HG03354 (cell line): Measurements from ENCODE around the gene ZNF367.
"Not testable (repeated sequence)": the region's sequence is repeated elsewhere in the genome, so short reads cannot be mapped to it uniquely, and the experiment has no call there.

Experiments
- ATAC-seq: cut with Tn5 transposase; IDR thresholded peaks from one replicate; pipeline ENCODE4 v1.9.1; 2021; ENCODE audit warnings: mild to moderate bottlenecking; ENCODE audit not compliant: unreplicated experiment, poor library complexity, severe bottlenecking

Gene ZNF367

DNA sequence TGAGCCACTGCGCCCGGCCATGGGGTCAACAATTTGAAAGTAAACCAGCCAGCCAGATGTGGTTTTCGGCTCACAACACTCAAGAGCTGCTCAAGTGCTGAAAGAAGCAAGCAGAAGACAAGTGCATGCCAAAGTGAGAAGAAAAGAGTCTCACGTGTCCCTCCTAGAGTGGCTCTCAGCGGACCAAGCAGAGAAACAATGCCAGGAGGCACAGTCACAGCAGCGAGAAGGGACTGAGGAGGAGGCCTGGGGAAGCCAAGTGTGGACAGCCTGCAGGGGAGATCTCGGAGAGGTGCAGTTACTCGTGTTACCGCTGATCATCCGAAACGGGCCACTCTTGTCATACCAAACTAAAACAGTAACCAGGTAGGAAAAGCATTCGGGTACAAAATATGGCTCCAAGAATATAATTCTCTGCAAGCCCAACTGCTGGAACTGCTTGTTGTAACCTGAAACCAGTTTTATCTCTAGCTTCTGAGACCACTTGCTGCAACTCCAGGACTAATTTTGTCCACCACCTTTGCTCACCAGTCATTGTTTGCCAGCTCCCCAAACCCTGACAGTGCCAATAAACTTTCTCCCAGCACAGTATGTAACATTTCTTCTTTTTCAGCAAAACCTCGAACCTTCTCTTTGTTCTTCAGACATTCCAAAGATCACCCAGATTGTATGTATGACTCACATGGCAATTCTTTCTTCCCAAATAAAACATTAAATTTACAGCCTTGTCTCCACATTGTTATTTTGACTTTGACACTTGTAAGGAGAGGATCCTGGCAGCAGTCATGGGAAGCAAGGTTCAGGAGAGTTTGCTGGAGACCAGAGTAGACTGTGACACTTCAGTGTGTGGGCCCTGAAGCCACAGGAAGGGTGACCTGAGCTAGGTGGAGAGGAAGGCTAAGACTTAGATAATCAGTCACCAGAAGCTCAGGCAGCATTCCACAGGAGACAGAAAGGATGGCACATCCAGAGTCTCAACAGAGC is 41.0 kb downstream of the ZNF367 start:
- ATAC-seq, result no peak

DNA sequence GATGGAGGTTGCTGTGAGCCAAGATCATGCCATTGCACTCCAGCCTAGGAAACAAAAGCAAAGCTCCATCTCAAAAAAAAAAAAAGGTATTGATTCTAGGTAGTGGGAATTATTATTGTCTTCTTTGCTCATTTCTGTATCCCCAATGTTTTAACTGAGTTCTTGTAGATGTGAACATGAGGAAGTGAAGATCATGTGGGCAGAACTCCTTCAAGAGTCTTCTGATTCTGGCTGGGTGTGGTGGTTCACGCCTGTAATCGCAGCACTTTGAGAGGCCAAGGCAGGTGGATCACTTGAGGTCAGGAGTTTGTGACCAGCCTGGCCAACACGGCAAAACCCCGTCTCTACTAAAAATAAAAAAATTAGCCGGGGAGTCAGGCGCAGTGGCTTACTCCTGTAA is 42.7 kb downstream of the ZNF367 start:
- not testable (repeated sequence) for ATAC-seq

DNA sequence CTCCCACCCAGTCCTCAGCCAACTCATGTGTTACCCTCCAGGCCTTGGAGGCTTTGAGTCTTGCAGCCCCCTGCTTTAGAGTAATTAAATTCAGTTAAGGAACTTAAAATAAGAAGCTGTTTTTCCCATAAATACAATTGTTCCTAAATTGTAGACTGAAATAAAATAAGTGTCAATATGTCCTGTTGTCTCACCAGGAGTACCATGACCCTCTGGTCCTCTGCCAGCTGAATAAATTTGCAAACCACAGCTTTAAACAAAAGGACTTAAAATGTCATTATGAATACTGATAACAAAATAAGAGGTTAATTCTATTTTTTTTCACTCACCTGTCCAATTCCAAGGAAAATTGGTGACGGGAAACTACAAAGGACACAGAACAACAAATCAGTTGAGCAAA is 50.2 kb downstream of the ZNF367 start:
- no peak for ATAC-seq

DNA sequence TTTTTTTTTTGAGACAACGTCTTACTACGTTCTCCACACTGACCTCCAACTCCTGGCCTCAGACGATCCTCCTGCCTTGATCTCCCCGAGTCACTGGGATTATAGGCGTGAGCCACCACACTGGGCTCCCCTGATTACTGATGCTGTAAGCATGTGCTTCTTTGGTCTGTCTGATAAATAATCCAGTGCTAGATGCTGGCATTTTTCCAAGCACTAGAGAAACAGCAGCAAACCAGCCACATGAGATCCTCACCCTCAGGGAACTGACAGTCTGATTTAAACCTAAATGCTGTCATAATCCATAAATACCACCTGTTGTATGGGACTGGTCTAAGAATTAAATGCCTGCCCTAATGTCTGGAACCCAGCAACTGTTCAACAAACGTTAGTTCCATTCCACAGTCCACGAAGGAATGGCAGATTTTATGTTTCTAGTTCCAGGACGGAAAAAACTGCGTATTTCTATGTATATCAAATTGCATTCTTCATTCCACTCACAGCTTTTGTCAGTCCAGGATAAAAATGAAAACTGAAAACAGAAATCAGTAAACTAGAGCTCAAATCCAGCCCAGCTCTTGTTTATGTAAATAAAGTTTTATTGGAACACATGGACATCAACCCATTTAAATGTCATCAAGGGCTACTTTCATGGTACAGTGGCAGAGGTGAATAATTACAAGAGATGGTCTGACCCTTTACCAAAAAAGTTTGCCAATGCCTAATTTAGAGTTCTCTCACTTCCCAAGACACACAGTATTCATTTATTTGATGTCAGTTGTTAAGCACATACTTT is 54.8 kb downstream of the ZNF367 start:
- no peak for ATAC-seq

DNA sequence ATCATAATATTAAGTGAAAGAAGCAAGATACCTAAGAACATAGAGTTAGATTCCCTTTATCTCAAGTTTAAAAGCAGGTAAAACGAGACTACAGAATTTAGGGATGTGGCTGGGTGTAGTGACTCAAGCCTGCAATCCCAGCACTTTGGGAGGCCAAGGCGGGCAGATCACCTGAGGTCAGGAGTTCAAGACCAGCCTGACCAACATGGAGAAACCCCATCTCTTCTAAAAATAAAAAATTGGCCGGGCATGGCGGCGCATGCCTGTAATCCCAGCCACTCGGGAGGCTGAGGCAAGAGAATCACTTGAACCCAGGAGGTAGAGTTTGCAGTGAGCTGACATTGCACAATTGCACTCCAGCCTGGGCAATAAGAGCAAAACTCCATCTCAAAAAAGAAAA is 56.1 kb downstream of the ZNF367 start:
- not testable (repeated sequence) for ATAC-seq

DNA sequence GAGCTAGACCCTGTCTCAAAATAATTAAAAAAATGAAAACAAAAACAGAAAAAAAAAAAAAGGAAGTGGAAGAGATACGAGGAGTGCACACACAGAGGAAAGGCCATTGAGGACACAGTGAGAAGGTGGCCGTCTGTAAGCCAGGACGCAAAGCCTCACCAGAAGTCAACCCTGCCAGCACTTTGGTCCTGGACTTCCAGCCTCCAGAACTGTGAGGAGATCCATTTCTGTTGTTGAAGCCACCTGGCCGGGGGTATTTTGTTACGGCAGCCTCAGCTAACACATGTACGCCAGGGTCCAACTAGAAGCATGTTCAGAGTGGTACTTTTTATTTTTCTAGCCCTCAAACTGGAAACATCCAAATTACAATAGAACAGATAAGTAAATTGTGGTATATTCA is 56.5 kb downstream of the ZNF367 start:
- ATAC-seq, result no peak

DNA sequence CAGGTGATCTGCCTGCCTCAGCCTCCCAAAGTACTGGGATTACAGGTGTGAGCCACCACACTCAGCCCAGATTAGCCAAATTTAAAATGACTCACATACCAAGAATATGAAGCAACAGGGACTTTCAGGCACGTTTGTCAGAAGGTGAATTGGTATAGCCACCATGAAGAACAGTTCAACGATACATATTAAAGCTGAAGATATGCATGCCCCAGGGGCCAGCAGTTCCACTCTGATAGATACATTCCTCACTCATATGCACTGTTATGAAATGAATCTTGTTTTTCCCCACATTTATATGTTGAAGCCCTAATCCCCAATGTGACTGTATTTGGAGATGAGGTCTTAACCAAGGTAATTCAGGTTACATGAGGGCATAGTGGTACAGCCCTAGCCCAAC is 57.2 kb downstream of the ZNF367 start:
- no peak for ATAC-seq

DNA sequence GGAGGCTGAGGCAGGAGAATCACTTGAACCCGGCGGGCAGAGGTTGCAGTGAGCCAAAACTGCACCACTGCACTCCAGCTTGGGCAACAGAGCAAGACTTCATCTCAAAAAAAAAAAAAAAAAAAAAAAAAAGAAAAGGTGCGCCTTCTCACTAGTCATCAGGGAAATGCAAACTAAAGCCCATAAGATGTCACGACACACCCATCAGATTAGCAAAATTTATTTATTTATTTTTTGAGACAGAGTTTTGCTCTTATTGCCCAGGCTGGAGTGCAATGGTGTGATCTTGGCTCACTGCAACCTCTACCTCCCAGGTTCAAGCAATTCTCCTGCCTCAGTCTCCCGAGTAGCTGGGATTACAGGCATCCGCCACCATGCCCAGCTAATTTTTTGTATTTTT is 57.6 kb downstream of the ZNF367 start:
- not testable (repeated sequence) for ATAC-seq

DNA sequence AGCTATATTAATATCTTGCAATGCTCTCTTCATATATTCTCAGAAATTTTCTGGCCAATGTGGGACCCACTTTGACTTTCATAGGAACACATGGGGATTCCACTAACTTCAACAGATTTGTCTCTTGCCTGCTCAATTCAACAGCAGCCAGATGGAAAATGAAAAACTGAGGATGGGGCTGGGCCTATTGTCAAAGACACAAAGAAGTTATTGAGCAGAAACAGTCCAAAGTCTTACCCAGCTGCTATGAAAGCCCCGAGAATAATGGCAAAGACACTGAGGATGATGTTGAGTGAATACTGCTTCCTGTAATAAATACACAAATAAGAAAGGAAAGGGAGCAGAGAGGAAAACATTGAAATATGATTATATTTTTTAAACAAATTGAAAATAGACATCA is 67.3 kb downstream of the ZNF367 start:
- no peak for ATAC-seq

DNA sequence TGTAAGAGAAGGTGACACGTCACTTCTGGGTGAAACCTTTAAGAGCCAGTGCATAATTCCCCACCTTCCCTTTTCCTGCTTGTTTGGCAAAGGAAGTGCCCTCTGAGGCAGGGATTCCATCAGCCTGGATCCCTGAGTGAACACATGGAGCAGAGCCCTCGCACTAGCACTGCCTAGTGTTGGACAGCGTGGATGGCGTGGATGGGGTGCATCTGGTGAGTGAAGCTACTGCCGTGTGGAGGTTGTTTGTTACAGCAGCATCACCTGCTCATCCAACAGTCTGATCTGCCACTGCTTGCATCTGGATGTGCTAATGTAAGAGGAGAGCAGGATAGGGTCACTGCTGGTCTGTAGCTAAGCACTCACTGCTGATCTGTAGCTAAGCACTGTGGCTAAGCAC is 69.9 kb downstream of the ZNF367 start:
- no peak for ATAC-seq

DNA sequence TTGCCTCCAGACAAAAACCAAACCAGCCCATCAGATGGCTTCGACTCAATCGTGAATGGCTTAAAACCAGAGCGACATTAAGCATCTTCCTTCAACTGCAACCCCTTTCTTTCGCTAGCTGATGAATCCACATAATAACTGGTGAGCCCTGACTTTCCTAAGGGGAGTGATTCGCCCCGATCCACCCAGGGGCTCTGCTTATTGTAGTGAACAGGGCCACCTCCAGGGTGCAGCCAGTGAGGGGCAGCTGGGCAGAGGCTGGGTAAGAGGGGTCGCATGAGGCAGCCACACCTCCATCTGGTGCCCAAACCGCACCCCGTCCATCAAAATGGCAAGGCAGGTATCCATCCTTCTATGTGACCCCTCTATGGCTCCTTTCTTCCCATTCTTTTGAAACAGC is 72.6 kb downstream of the ZNF367 start:
- ATAC-seq, result no peak

DNA sequence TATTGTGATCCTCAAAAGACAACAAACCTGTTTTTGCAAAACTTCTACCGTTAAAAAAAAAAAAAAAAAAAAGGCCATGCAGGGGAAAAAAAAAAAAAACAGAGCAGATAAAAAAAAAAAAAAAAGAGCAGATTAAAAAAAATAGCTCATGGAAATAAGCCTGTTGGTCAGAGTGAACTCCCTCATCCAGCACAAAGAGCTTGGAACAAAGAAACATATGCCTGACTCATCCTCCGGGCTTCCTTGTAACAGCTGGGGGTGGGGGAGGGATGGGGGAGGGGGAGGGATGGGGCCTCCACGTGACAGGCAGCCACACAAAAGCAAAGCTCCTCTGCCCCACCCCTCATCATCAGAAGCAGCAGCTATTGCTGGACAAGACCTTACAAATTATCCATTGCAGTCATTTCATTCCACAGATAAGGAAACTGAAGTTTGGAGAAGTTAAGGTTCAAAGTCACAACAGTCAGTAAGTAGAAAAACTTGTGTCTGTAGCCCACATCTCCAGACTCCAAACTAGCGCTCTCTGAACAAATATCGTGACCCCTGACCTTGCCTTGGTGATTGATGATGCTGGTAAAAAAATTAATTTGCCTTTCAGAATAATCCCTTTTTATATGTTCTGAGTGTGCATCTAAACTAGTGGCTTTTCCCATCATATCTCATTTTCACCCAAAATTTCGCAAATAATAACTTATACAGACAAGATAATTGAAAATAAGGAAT is 73.6 kb downstream of the ZNF367 start:
- ATAC-seq, result no peak

DNA sequence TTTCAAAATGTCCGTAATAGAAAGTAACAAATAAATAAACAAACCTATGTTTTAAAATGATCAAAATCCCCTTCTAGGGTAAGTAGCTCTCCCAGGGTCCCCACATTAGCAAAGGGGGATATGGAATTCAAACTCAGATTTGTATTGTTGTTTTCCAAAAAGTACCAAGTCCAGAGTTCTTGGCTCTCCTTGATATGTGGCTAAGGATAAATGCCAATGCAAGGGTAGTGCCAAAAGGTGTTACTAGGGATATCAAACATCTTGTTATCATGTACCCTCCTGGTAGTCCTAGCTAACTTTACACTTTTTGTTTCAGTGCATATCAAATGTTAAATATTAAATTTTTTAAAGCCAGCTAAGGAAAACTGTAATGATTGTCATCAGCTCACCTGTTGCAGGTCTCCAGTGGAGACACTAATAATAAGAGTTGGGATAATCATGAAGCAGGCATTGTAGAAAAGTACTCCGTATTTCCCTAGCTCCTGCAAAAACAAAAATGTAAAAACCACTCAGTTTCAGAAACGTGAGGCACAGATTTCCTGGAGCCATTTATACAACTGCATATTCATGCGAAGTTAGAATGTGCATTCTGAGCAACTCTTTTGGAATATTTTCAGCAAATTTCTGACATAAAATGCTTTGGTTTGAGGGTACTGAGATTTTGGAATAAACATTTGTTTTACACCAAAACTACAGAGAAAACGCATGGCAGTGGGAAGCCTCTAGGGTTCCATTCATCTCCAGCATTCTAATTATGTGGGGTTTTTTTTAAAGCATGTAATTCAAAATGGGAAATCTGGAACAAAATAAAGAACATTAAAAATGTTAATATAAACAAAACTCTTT is 74.4 kb downstream of the ZNF367 start:
- no peak for ATAC-seq

DNA sequence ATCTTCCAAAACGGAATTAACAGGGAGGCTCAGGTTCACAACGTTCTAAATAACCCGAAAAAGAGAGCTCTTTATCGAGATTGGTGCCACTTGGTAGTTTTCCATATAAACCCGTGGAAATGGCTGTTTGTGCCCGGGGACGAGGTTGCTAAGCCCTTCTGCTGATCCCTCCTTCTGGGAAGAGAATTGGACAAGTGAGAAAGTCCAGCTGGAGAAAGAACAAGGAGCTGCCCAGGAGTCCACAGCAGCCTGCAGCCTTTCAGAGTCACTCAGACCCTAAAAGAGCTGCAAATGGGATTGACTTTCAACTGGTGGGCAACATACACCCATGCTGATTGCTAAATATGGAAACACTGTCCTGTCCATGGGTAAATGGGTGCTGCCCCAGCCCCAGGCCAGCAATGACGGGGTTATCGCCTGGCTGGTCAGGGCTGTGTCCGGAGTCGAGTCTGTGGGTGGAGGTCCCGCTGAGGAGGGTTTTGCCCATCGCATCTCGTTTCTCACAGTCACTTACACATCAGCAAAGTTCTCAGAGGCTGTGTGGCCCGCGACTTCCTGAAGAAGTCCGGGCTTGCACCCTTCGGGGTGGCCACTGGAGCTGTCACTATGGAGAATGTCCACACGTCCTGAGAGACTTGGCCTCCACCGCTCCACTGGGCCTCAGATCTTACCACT is 75.5 kb downstream of the ZNF367 start:
- no peak for ATAC-seq

DNA sequence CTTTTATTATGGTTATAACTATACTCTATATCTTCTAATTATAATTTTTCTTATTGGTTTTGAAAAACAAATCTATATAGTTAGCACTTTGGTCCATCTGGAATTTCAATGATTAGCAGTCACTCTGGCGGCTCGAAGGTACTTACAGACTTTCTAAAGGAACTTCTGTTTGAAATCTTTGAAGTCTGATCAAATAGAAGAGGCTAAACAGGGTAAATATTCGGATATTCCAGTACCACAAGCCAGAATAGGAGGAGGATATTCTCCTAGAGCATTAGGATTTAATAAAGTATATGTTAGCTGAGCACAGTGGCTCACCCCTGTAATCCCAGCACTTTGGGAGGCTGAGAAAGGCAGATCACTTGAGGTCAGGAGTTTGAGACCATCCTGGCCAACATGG is 77.5 kb downstream of the ZNF367 start:
- ATAC-seq, result no peak

DNA sequence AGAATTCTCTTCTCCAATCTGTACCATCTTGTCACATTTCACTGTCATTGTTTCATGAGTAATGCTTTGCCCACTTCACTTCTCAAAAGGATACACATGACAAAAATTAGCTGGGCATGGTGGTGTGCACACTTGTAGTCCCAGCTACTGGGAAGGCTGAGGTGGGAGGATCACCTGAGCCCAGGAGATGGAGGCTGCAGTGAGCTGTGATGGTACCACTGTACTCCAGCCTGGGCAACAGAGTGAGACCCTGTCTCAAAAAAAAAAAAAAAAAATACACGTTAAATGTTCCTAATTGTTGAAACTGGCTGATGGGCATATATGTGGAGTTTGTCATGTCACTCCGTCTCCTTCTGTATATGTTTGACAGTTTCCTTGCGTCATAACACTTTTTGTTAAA is 79.9 kb downstream of the ZNF367 start:
- ATAC-seq, result no peak
